ENCODE measurements around the gene MYB. TPM values are rescaled to one million over a fixed set of nuclear protein-coding genes. Genes with fewer than 3 reads are reported as not detected.
A peak's percentile ranks its signal among the peaks of the same experiment; 100 is the strongest.

Gene MYB
- total RNA-seq, 2 experiments from 2014 or later, result 50.9 to 53.6 TPM

DNA sequence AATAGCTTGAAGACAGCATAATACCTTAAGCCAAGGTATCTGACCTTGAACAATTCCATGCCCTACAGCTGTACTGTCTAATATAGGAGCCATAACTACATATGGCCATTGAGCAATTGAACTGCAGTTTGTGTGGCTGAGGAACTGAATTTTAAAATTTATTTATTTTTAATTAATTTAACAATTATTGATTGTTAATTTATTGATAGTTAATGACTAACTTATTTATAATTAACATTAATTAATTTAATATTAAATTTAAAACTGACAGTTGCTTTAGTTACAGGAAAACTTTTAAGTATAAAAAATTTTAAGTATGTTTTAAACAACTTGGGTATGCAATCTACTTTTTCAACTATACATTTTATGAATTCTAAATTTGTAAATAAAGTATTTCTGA, 12.3 kb upstream of the MYB start:
- Mint-ChIP-seq H3K4me1 (ENCODE audit: low read depth) (peaks cover 35% of the 10 kb centered on the region), H3K27ac (no peak overlapping the region)
- CTCF ChIA-PET, result interaction anchor here (0.7 to 2.0 kb wide), 4 partner anchors 23 to 64 kb away, joined by 3 to 8 read pairs (median 3); no protein-coding TSS in a partner anchor

DNA sequence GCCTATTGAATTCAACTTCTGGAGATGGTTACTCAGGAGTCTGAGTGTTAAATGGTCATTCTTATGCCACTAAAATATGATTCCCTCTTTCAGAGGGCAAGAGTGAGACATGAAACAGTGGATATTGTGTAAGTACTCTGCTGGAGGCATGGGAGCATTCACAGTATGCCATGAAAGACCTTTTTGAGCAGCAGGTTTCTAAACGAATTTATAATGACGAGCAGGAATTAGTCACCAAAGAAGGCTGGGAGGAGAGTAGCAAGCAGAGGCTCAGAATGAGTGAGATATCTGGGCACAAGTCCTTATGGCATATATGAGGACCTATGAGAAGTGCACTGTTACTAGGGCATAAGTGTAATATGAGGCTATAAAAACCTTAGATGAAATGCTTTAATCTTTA, 10.9 kb upstream of the MYB start:
- TF ChIP-seq, protein P1, sequence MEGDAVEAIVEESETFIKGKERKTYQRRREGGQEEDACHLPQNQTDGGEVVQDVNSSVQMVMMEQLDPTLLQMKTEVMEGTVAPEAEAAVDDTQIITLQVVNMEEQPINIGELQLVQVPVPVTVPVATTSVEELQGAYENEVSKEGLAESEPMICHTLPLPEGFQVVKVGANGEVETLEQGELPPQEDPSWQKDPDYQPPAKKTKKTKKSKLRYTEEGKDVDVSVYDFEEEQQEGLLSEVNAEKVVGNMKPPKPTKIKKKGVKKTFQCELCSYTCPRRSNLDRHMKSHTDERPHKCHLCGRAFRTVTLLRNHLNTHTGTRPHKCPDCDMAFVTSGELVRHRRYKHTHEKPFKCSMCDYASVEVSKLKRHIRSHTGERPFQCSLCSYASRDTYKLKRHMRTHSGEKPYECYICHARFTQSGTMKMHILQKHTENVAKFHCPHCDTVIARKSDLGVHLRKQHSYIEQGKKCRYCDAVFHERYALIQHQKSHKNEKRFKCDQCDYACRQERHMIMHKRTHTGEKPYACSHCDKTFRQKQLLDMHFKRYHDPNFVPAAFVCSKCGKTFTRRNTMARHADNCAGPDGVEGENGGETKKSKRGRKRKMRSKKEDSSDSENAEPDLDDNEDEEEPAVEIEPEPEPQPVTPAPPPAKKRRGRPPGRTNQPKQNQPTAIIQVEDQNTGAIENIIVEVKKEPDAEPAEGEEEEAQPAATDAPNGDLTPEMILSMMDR (IDR thresholded peaks at IDR 0.05), result no peak
- Mint-ChIP-seq H3K27me3 (no peaks in the 10 kb centered on the region), H3K36me3 (ENCODE audit: low read depth) (no peaks in the 10 kb centered on the region), H3K4me3 (peak overlapping the region; percentile 27), H3K4me1 (ENCODE audit: low read depth) (peaks cover 29% of the 10 kb centered on the region), H3K27ac (peak overlapping the region; percentile 92), H3K9me3 (no peaks in the 10 kb centered on the region)
- peak; percentile 81 for ATAC-seq
- CTCF ChIA-PET, result interaction anchor here (0.6 to 2.0 kb wide), 2 partner anchors 13 to 26 kb away, joined by 3 to 8 read pairs; no protein-coding TSS in a partner anchor
- POLR2A ChIA-PET, result interaction anchor here (9.9 kb wide), 1 partner anchor 11 kb away, joined by 94 read pairs; the partner anchor contains the start of gene MYB
- intact Hi-C loops (cut with micrococcal nuclease), result no loop called here
- peak; percentile 21 for DNase-seq

More for the DNA sequence above, 12.3 kb upstream of the MYB start:
- TF ChIP-seq, protein P1 (IDR thresholded peaks at IDR 0.05), result no peak
- DNase-seq (no peak), ATAC-seq (no peak)
- Mint-ChIP-seq H3K27me3 (no peaks in the 10 kb centered on the region), H3K9me3 (no peaks in the 10 kb centered on the region), H3K36me3 (ENCODE audit: low read depth) (no peaks in the 10 kb centered on the region), H3K4me3 (no peak overlapping the region)
- POLR2A ChIA-PET, result interaction anchor here (0.8 to 9.9 kb wide), 3 partner anchors 13 to 30 kb away, joined by 3 to 94 read pairs (median 4); partner anchors contain the start of gene MYB
- intact Hi-C loops (cut with micrococcal nuclease), result no loop called here

DNA sequence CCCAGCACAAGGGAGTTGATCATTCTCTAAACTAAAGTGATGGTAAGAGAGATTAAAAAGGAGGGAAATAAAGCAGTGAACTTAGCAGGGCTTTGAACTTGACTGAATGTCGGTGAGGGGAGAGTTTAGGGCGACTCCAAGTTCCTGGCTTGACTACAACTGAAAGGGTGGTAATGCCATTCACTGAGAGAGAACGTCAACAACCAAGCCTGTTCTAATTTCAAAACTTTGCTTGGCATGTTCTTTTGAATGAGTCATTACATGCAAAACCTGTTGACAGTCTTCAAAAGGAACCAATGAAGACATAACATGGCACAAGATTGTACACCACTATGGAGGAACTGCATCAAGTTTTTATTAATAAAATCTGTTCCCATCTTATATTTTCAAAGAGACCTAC, 10.3 kb upstream of the MYB start:
- TF ChIP-seq, protein P1 (IDR thresholded peaks at IDR 0.05), result no peak
- Mint-ChIP-seq H3K27ac (peak overlapping the region; percentile 92), H3K9me3 (no peaks in the 10 kb centered on the region), H3K36me3 (ENCODE audit: low read depth) (no peaks in the 10 kb centered on the region), H3K4me3 (peak overlapping the region; percentile 27), H3K4me1 (ENCODE audit: low read depth) (peaks cover 27% of the 10 kb centered on the region), H3K27me3 (no peaks in the 10 kb centered on the region)
- ATAC-seq (peak; percentile 82), DNase-seq (peak; percentile 45)
- POLR2A ChIA-PET, result interaction anchor here (1.0 kb wide), 1 partner anchor 9 kb away, joined by 3 read pairs; no protein-coding TSS in a partner anchor
- CTCF ChIA-PET, result no interaction called here
- intact Hi-C loops (cut with micrococcal nuclease), result no loop called here

DNA sequence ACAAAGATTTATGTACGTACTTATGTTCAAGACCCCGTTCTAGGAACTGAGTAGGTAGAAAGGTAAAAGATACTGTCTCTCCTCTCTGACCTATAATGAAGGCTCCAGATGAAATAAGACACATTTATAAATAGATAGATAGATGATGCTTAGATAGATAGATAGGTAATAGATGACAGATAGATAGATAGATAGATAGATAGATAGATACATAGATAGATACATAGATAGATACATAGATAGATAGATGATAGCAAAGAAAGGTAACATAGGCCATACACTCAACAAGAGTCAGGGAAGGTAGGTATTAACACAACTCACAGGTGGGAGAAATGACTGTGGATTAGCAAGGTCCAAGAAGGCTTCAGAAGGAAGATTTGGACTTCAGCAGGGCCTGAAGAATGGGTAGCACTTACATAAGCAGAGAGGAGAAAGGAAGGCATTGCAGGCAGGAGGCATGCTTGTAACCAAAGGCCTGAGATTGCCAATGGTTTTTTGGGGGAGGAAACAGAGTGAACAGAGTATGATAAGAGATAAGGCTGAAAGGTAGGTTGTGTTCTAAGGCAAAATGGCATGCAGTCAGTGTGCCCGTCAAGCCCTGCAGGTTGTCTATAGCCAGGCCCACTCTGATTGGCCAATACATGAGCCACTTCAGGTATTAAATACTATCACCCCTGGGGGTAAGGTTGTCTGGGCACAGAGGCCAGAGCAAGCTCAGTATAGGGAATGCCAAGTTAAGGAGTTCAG, 7.7 kb upstream of the MYB start:
- intact Hi-C loops (cut with micrococcal nuclease), result no loop called here
- Mint-ChIP-seq H3K9me3 (no peaks in the 10 kb centered on the region), H3K4me1 (ENCODE audit: low read depth) (peaks cover 38% of the 10 kb centered on the region), H3K27ac (no peak overlapping the region), H3K36me3 (ENCODE audit: low read depth) (no peaks in the 10 kb centered on the region), H3K27me3 (no peaks in the 10 kb centered on the region), H3K4me3 (no peak overlapping the region)
- POLR2A ChIA-PET, result interaction anchor here (0.6 to 1.5 kb wide), 3 partner anchors 8 to 50 kb away, joined by 3 to 5 read pairs (median 5); partner anchors contain the start of gene MYB
- CTCF ChIA-PET, result interaction anchor here (1.2 kb wide), 1 partner anchor 29 kb away, joined by 3 read pairs; no protein-coding TSS in a partner anchor
- no peak for ATAC-seq
- TF ChIP-seq, protein P1 (IDR thresholded peaks at IDR 0.05), result no peak
- DNase-seq, result no peak

DNA sequence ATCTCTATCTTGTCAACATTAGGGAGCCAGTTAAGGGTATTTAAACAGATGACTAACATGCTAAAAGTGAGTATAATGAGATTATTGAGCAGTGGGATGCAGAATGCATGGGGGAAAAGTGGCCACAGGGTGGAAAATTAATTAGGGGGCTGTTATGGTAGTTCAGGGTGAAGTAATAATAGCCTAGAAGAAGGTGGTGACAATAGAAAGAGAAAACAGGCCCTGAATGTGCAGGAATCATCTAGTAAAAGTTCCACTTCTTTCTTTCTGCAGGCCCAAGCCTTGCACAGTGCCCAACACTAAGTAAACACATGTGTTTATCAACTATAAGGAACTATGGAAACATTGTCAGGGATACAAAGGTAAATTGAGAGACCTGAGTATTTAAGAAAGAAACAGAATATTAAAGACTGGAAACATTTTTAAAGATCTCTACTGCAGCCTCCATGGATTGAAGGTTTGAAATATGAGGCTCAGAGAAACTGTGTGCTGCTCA, 7.1 kb upstream of the MYB start:
- H3K36me3 Mint-ChIP-seq (ENCODE audit: low read depth), result no peaks in the 10 kb centered on the region
- no peak for ATAC-seq
- no peaks in the 10 kb centered on the region for H3K27me3 Mint-ChIP-seq
- POLR2A ChIA-PET, result interaction anchor here (1.5 kb wide), 1 partner anchor 11 kb away, joined by 5 read pairs; no protein-coding TSS in a partner anchor
- CTCF ChIA-PET, result interaction anchor here (1.9 kb wide), 1 partner anchor 11 kb away, joined by 5 read pairs; no protein-coding TSS in a partner anchor
- no peaks in the 10 kb centered on the region for H3K9me3 Mint-ChIP-seq
- DNase-seq, result no peak
- H3K27ac Mint-ChIP-seq, result no peak overlapping the region
- H3K4me1 Mint-ChIP-seq (ENCODE audit: low read depth), result peaks cover 43% of the 10 kb centered on the region
- TF ChIP-seq, protein P1 (IDR thresholded peaks at IDR 0.05), result no peak
- intact Hi-C loops (cut with micrococcal nuclease), result no loop called here
- H3K4me3 Mint-ChIP-seq, result no peak overlapping the region

All from activated CD8-positive, alpha-beta T cell treated with anti-CD3 and anti-CD28 coated beads for 36 hours (primary cell).